Measurements from ENCODE around the gene ROR2.
A peak's percentile ranks its signal among the peaks of the same experiment; 100 is the strongest.
"Not testable (repeated sequence)": the region's sequence is repeated elsewhere in the genome, so short reads cannot be mapped to it uniquely, and the experiment has no call there.

Gene ROR2

GRCh38 chr9:91949946-91950664 lies at the start of gene ROR2:
ROR2 (minus strand) TSS chr9:91950228.
- DNase-seq = peak; percentile 37

- no peak for DNase-seq
These were observed 45.1 kb upstream of the ROR2 start for GRCh38 chr9:91995000-91995655.

DNA sequence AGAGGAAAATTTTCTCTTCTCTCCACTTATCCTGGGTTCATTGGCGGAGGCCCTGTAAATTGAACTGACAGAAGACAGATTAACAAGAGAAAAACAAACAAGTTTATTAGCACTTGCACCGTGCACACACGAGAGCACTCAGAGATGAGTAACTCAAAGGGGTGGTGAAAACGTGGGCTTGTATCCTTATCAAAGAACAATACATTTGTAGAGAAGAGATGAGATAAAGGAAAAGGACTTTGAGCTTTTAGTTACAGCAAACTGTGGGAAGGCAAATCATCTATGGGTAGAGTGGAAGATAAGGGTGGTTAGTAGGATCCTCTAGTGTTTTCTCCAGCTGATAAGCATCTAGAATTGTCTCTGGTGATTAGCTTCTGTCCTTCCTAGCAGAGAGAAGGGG lies 44.4 kb upstream of the ROR2 start:
- DNase-seq = no peak

DNA sequence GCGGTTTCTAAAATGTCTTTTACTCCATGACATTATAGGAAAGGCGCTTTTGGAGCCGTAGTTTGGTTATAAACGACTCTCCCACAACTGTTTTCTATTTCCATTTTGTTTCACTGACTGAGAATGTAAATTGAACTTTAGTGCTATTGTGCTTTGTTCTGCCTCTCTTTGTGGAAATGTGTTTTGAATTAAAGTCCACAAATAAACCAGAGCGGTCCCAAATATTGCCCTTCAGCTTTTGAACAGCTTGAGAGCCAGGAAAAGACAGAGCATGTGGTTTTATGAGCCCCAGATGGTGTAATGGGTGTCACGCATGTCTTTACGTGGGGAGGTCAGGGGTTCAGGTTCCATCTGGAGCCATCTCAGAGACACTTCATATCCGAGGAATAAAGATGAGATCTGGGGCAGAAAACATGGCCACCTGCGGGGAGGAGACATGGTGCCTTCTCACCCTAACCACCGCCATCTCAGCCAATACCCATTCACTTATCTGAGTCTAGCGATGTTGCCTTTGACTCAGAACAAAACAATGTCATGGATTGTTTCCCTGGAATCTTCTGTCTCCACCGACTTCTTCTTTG lies 42.5 kb upstream of the ROR2 start:
- no peak for DNase-seq

DNA sequence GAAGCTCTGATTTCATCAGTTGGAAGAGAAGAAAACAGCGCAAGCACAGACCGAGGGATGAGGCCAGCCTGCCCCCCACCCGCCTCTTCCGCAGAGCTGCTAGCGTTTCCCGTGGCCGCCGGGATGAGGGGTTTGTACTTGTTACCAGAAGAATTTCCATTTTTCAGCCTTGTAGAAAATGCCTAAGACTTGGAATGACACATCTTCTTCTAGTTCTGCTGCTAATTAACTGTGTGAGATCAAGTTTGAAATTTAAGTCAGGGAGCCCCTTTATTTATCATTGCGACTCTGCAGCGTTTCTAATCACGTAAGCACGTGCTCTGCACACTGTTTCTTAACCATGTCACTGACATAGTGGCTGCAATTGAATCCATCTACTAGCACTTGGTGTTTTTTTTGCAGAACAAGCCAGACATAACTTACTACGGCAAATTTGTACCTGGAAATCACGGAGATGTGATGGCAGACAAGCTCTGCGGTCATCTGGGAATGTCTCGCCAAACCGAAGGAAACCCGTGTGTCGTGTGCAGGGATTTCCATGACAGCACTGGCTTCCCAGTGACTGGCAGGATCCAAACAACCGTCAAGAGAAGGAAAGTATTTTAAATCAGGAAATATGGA lies 41.8 kb upstream of the ROR2 start:
- DNase-seq = no peak

- no peak for DNase-seq
These were observed 36.2 kb upstream of the ROR2 start for GRCh38 chr9:91986248-91986647.

DNA sequence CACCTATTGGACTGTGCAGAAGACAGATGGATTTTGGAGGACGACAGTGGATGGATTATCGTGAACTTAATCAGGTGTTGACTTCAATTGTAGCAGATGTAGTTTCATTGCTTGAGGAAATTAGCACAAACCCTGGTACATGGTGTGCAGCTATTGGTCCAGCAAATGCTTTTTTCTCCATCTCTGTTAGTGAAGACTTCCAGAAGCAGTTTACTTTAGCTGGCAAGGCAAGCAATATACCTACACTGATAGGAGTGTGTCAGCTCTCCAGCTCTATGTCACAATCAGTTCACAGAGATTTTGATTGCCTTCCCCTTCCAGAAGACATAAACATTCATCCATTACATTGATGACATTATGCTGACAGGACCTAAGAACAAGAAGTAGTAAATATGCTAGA lies 35.7 kb upstream of the ROR2 start:
- no peak for DNase-seq

GRCh38 chr9:91978740-91979414 lies 28.8 kb upstream of the ROR2 start:
- no peak for DNase-seq

DNA sequence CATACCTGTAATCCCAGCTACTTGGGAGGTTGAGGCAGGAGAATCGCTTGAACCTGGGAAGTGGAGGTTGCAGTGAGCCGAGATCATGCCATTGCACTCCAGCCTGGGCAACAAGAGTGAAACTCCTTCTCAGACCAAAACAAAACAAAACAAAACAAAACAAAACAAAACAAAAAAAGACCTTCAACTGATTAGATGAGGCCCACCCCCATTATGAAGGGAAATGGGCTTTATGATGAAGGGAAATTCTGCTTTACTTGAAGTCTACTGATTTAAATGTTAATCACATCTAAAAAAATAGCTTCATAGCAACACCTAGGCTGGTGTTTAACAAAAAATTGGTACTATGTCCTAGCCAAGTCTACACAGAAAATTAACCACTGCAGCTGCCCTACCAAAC lies 25.2 kb upstream of the ROR2 start:
- DNase-seq = not testable (repeated sequence)

DNA sequence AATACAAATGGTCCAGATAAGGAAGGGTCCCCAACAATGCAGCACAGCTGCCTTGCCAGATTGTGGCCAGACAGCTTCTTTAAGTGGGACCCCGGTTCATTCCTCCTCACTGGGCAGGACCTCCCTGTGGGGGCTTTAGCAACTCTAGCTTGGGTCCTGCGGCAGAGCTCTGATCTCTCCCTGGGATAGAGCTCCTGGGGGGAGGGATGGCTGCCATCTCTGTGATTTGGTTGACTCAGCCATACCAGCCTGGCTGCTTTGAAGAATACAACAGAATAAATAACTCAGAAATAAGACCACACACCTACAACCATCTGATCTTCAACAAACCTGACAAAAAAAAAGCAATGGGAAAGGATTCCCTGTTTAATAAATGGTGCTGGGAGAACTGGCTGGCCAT lies 22.7 kb upstream of the ROR2 start:
- DNase-seq = no peak

DNA sequence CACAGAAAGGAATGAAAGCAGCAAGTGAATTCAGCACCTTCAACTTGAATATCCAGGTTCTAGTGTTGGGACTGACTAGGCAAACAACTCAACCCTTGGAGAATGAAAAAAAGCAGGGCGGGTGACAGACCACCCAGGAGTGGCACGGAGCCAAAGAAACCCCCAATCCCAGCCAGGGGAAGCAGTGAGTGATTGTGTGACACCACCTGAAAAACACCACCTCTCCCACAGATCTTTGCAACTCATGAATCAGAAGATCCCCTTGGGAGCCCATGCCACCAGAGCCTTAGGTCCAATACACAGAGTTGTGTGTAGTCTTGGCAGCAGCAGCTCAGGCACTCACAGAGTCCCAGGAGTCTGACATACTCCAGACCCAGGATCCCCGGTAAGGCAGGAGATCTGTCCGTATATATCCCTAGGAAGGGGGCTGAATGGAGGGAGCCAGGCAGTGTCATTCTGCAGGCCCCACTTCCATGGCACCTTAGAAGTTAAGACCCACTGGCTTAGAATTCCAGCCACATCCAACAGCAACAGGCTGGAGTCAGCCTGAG lies 22.1 kb upstream of the ROR2 start:
- DNase-seq = no peak

DNA sequence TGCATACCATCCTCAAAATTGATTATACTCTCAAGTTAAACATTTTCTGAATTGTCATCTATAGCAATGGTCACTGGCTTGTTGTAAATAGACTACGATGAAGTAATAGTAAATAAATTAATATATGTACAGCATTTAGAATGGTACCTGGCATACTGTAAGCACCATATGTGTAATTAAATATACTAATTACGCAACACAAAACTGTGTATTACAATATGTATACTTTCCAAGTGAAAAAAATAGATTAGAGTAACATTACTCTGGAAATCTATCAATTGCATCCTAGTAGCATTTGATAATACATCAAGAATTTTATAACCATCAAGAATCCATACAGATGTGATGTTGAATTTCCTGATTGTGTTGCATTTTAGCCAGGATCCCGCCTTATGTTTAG lies 17.2 kb upstream of the ROR2 start:
- DNase-seq = no peak

DNA sequence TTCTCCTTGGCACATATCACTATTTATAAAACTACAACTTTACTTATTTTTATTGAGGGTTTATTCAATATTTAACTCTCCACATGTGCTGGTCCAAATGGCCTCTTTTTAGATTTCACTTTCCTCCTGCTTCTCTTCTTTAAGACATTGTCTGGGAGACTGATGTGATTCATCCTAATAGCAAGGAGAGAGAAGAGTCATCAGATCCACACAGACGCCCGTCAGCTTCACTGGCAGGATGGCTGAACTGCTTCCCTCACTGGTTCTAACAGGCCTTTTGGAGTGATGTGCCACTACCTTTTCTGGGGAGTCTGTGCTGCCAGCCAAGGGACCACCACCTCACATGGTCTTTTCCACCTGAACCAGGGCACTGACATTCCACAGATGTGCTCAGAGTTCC lies 16.5 kb upstream of the ROR2 start:
- no peak for DNase-seq

GRCh38 chr9:91963711-91964240 lies 13.7 kb upstream of the ROR2 start:
- no peak for DNase-seq

GRCh38 chr9:91960367-91960766 lies 10.3 kb upstream of the ROR2 start:
- DNase-seq = no peak

- DNase-seq = no peak
These were observed 8.1 kb upstream of the ROR2 start for GRCh38 chr9:91958174-91958573.

DNA sequence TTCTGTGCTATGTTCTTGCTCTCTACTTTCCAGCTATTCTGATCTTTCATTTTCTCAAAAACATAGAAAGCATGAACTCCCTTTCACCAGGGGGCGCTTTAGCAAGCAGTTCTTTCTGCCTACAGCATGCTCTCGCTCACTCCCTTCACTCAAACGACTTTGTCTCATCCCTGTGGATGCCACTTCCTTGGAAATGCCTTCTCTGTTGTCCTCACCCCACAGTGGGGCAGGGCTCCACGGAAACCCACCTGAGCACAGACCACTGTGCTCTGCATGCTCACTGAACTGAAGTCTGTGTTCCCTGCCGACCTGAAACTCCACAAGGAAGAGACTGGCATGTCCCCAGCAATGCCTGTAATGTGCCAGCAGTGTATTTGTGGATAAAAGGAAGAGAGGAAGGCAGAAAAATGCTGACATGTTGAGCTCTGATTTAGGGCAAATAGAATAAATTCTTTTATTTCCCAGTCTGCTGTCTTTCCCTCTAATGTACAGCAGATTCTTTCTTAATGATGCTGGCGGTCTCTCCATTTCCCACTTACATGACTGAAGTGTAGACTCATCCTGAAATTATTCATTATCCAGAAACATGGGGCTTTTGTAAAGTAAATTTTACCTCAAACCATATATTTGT lies 4.9 kb upstream of the ROR2 start:
- peak; percentile 42 for DNase-seq

GRCh38 chr9:91953718-91954117 lies 3.7 kb upstream of the ROR2 start:
- DNase-seq = no peak

GRCh38 chr9:91951944-91952520 lies 2.0 kb upstream of the ROR2 start:
- no peak for DNase-seq

DNA sequence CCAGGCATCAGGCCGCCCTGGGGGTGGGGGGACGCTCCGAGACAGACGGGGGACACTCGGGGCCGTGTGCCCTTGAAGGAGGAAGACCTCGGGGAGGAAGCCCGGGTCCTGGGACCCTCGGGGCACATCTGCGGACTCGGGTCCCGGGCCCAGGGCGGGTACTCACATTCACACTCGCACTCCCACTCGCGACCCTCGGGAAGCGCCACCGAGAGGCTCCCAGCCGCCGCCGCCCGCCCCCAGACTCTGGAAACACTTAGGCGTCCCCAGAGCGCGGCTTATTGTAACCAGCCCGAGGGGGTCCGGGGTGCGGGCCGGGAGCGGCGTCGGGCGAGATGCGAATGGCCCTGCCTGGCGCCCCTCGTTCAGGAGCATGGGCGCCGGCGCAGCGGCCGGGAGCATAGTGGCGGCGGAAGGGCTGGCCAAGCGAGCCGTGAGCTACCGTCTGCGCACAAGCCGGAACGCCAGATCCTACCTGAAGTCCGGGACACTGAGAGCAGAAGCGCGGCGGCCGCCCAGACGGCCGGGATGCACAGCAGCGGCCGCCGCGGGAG lies 559 bp downstream of the ROR2 start:
- DNase-seq = no peak

GRCh38 chr9:91948597-91949391 lies 1.2 kb downstream of the ROR2 start:
- DNase-seq = no peak

All from NCI-H1694 treated with DMSO at 0.1 percent for 48 hours (cell line).